ENCODE results near the gene KLF8. TPM values are rescaled to one million over a fixed set of nuclear protein-coding genes. Genes with fewer than 3 reads are reported as not detected.

The KLF8 gene
- total RNA-seq, 1 experiment from 2014 or later = 0.57 TPM

- H3K4me3 ChIP-seq (ENCODE audit: low read depth, low read length) = no peak overlapping the region
- H3K9me3 ChIP-seq = no peaks in the 10 kb centered on the region
- POLR2A ChIA-PET = no interaction called here
- no peaks in the 10 kb centered on the region for H3K27me3 ChIP-seq (replicated peaks; ENCODE audit: control insufficient read depth, insufficient read depth, low read length)
- Mint-ChIP-seq H3K9me3 (ENCODE audit: unreplicated experiment) (no peaks in the 10 kb centered on the region), H3K4me3 (ENCODE audit: unreplicated experiment) (no peak overlapping the region), H3K4me1 (ENCODE audit: low read depth, unreplicated experiment) (no peaks in the 10 kb centered on the region), H3K27me3 (ENCODE audit: insufficient read depth, unreplicated experiment) (no peaks in the 10 kb centered on the region), H3K27ac (ENCODE audit: unreplicated experiment) (no peak overlapping the region), H3K36me3 (ENCODE audit: insufficient read depth, unreplicated experiment) (no peaks in the 10 kb centered on the region)
- CTCF ChIA-PET = no interaction called here
- TF ChIP-seq CTCF (IDR thresholded peaks at IDR 0.05; ENCODE audit: insufficient read depth in 1 of 2, low read depth in 1 of 2, low read length in 1 of 2, severe bottlenecking in 1 of 2, unreplicated experiment in 1 of 2) = no peak
- DNase-seq = no peak
- no TSS peak for BruUV-seq (replicated peaks)
- intact Hi-C loops (cut with micrococcal nuclease; ENCODE audit: unreplicated experiment) = no loop called here
- no peaks in the 10 kb centered on the region for H3K4me1 ChIP-seq
- H3K36me3 ChIP-seq (ENCODE audit: control insufficient read depth, insufficient read depth, low read length) = no peaks in the 10 kb centered on the region
Observed at GRCh38 chrX:56308726-56309125, 76.6 kb downstream of the KLF8 start.

GRCh38 chrX:56309881-56310280 is 77.7 kb downstream of the KLF8 start:
- POLR2A ChIA-PET = no interaction called here
- no peak for DNase-seq
- H3K27me3 Mint-ChIP-seq (ENCODE audit: insufficient read depth, unreplicated experiment) = no peaks in the 10 kb centered on the region
- no peaks in the 10 kb centered on the region for H3K9me3 Mint-ChIP-seq (ENCODE audit: unreplicated experiment)
- Histone ChIP-seq H3K36me3 (ENCODE audit: control insufficient read depth, insufficient read depth, low read length) (no peaks in the 10 kb centered on the region), H3K27me3 (replicated peaks; ENCODE audit: control insufficient read depth, insufficient read depth, low read length) (no peaks in the 10 kb centered on the region), H3K4me3 (ENCODE audit: low read depth, low read length) (no peak overlapping the region), H3K4me1 (no peaks in the 10 kb centered on the region), H3K9me3 (no peaks in the 10 kb centered on the region)
- no peaks in the 10 kb centered on the region for H3K4me1 Mint-ChIP-seq (ENCODE audit: low read depth, unreplicated experiment)
- H3K27ac Mint-ChIP-seq (ENCODE audit: unreplicated experiment) = no peak overlapping the region
- H3K4me3 Mint-ChIP-seq (ENCODE audit: unreplicated experiment) = no peak overlapping the region
- TF ChIP-seq CTCF (IDR thresholded peaks at IDR 0.05; ENCODE audit: insufficient read depth in 1 of 2, low read depth in 1 of 2, low read length in 1 of 2, severe bottlenecking in 1 of 2, unreplicated experiment in 1 of 2) = no peak
- no TSS peak for BruUV-seq (replicated peaks)
- intact Hi-C loops (cut with micrococcal nuclease; ENCODE audit: unreplicated experiment) = no loop called here
- H3K36me3 Mint-ChIP-seq (ENCODE audit: insufficient read depth, unreplicated experiment) = no peaks in the 10 kb centered on the region
- CTCF ChIA-PET = no interaction called here

- Mint-ChIP-seq H3K27me3 (ENCODE audit: insufficient read depth, unreplicated experiment) (no peaks in the 10 kb centered on the region), H3K4me3 (ENCODE audit: unreplicated experiment) (no peak overlapping the region), H3K9me3 (ENCODE audit: unreplicated experiment) (no peaks in the 10 kb centered on the region), H3K27ac (ENCODE audit: unreplicated experiment) (no peak overlapping the region), H3K4me1 (ENCODE audit: low read depth, unreplicated experiment) (no peaks in the 10 kb centered on the region), H3K36me3 (ENCODE audit: insufficient read depth, unreplicated experiment) (no peaks in the 10 kb centered on the region)
- ChIA-PET POLR2A (no interaction called here), CTCF (no interaction called here)
- intact Hi-C loops (cut with micrococcal nuclease; ENCODE audit: unreplicated experiment) = no loop called here
- no peak for DNase-seq
- Histone ChIP-seq H3K4me3 (ENCODE audit: low read depth, low read length) (no peak overlapping the region), H3K4me1 (no peaks in the 10 kb centered on the region), H3K27me3 (replicated peaks; ENCODE audit: control insufficient read depth, insufficient read depth, low read length) (no peaks in the 10 kb centered on the region), H3K36me3 (ENCODE audit: control insufficient read depth, insufficient read depth, low read length) (no peaks in the 10 kb centered on the region), H3K9me3 (no peaks in the 10 kb centered on the region)
- TF ChIP-seq CTCF (IDR thresholded peaks at IDR 0.05; ENCODE audit: insufficient read depth in 1 of 2, low read depth in 1 of 2, low read length in 1 of 2, severe bottlenecking in 1 of 2, unreplicated experiment in 1 of 2) = no peak
- no TSS peak for BruUV-seq (replicated peaks)
Observed at GRCh38 chrX:56310581-56310980, 78.4 kb downstream of the KLF8 start.

All from Caco-2 (cell line).